HFFc6 (cell line): ENCODE measurements around the gene MDFIC2. TPM values are rescaled to one million over a fixed set of nuclear protein-coding genes. Genes with fewer than 3 reads are reported as not detected.
"Not testable (repeated sequence)": the region's sequence is repeated elsewhere in the genome, so short reads cannot be mapped to it uniquely, and the experiment has no call there.

Source experiments
- DNase-seq: peaks from one replicate; pipeline ENCODE4 v3.0.0-alpha.2; 2018
- H3K27ac Mint-ChIP-seq: 2 replicates; pipeline ENCODE4 v1.8.0; 2020; ENCODE audit warnings: mild to moderate bottlenecking, mixed read lengths
- H3K27me3 Mint-ChIP-seq: 2 replicates; pipeline ENCODE4 v1.8.0; 2021; ENCODE audit warnings: mild to moderate bottlenecking, moderate library complexity, mixed read lengths; ENCODE audit not compliant: insufficient read depth
- H3K36me3 Mint-ChIP-seq: 2 replicates; pipeline ENCODE4 v1.8.0; 2021; ENCODE audit warnings: low read depth, mixed read lengths
- H3K4me1 Mint-ChIP-seq: 2 replicates; pipeline ENCODE4 v1.8.0; 2020; ENCODE audit warnings: low read depth, mixed read lengths
- H3K4me3 Mint-ChIP-seq: 2 replicates; pipeline ENCODE4 v1.8.0; 2020; ENCODE audit warnings: mild to moderate bottlenecking, moderate library complexity, mixed read lengths
- H3K9me3 Mint-ChIP-seq: 2 replicates; pipeline ENCODE4 v1.8.0; 2020; ENCODE audit warnings: mild to moderate bottlenecking, mixed read lengths
- total RNA-seq, 6 experiments: library from RNA; stranded (reverse); fragmentation: NEBNext Ultra II Directional; extraction: Animal tissue kit (Norgen Biotek cat#: 25700); gene quantifications; 2 replicates in 1 of 6; 3 replicates in 5 of 6; pipeline ENCODE4 v1.2.3, GENCODE V29; 2021
- TF ChIP-seq, protein P1 (sequence below): fragments of 200-600 bp; sonication (generic); IDR thresholded peaks from 2 replicates; pipeline ENCODE4 v1.5.0; 2021; ENCODE audit warnings: antibody characterized with exemption, mild to moderate bottlenecking

Gene MDFIC2
- total RNA-seq, 6 experiments from 2014 or later: not detected

DNA sequence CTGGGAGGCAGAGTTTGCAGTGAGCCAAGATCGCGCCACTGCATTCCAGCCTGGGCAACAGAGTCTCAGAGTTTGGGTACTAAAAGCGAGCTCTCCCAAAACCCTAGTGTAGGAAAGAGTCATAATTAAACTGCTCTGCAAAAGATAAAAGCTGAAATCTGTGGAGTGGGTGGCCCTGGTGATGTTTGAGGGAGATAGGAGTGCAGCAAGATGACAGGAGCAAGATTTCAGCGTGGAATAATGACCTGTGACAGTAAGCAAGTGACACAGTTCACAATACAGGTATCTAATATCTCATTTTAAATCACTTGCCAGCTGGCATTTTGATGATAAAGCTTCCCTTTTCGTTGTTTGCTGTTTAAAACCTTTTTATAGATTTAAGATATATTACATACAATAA, 79.3 kb downstream of the MDFIC2 start:
- no peak overlapping the region for H3K4me3 Mint-ChIP-seq
- no peak for DNase-seq
- H3K4me1 Mint-ChIP-seq: no peaks in the 10 kb centered on the region
- H3K36me3 Mint-ChIP-seq: peaks cover 5% of the 10 kb centered on the region; the same call in 1 of the 2 replicates
- no peaks in the 10 kb centered on the region for H3K27me3 Mint-ChIP-seq
- no peak overlapping the region for H3K27ac Mint-ChIP-seq
- H3K9me3 Mint-ChIP-seq: peaks cover 30% of the 10 kb centered on the region
- TF ChIP-seq, protein P1, sequence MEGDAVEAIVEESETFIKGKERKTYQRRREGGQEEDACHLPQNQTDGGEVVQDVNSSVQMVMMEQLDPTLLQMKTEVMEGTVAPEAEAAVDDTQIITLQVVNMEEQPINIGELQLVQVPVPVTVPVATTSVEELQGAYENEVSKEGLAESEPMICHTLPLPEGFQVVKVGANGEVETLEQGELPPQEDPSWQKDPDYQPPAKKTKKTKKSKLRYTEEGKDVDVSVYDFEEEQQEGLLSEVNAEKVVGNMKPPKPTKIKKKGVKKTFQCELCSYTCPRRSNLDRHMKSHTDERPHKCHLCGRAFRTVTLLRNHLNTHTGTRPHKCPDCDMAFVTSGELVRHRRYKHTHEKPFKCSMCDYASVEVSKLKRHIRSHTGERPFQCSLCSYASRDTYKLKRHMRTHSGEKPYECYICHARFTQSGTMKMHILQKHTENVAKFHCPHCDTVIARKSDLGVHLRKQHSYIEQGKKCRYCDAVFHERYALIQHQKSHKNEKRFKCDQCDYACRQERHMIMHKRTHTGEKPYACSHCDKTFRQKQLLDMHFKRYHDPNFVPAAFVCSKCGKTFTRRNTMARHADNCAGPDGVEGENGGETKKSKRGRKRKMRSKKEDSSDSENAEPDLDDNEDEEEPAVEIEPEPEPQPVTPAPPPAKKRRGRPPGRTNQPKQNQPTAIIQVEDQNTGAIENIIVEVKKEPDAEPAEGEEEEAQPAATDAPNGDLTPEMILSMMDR: no peak

DNA sequence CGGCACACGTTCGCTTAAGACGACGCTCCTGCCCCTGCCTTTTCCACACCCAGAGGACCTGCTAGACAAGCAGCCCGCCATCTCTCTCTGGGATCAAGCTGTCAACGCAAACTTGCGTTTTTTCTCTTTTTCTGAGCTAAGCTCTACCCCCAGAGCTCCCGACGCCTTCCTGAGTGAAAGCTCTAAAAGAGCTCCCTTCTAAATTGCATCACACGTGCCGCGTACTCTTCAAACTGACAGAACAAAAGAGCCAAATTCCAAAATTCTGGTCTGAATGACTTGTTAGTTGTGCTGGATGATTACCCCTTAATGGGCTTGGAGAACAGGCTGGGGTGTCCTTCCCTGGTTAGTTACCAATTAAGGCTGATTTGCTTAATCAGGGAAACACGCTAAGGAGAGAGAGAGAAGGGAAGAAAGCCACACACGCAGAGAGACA, 81.2 kb downstream of the MDFIC2 start:
- Mint-ChIP-seq H3K36me3 (peaks cover 5% of the 10 kb centered on the region; the same call in 1 of the 2 replicates), H3K4me1 (no peaks in the 10 kb centered on the region), H3K9me3 (peaks cover 37% of the 10 kb centered on the region), H3K27me3 (no peaks in the 10 kb centered on the region), H3K27ac (no peak overlapping the region), H3K4me3 (no peak overlapping the region)
- no peak for DNase-seq
- TF ChIP-seq, protein P1: no peak

DNA sequence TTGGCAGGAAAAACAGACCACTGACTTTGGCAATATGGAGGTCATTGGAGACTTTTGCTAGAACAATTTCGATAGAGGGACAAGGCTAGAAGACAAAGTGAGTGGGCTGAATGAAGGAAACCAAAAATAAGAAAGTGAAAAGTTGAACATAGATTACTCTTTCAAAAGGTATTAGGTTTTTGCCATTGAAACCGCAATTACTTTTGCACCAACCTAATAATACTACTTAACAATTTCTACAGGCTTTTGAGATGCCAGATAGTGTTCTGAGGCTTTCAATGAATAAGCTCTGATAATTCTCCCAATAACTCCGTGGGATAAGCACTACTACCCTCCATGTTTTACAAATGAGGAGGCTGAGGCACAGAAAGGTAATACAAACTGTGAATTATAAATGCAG, 85.0 kb downstream of the MDFIC2 start:
- no peaks in the 10 kb centered on the region for H3K4me1 Mint-ChIP-seq

DNA sequence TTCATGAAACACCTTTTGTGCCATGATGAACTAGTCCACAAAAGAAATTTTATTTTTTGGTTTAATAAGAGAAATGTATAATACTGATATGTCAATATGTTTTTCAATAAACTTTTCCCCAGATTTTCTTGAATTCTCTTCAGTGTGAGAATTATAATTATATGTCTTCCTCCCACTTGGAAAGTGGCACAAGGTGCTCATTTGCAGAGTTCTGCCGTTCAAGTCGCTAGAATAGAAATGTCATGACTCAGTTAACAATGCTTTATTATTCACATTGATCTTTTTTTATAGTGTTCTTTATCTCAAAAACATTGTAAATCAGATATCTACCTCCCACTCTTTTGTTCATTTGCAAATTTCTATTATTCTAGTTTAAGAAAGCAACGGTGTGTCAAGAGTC, 87.3 kb downstream of the MDFIC2 start:
- TF ChIP-seq, protein P1: no peak
- H3K36me3 Mint-ChIP-seq: no peaks in the 10 kb centered on the region
- no peaks in the 10 kb centered on the region for H3K27me3 Mint-ChIP-seq
- H3K9me3 Mint-ChIP-seq: peaks cover 29% of the 10 kb centered on the region
- H3K4me1 Mint-ChIP-seq: no peaks in the 10 kb centered on the region
- no peak for DNase-seq
- H3K4me3 Mint-ChIP-seq: no peak overlapping the region
- H3K27ac Mint-ChIP-seq: no peak overlapping the region

More for the DNA sequence above, 85.0 kb downstream of the MDFIC2 start:
- Mint-ChIP-seq H3K27me3 (no peaks in the 10 kb centered on the region), H3K9me3 (peaks cover 43% of the 10 kb centered on the region), H3K4me3 (no peak overlapping the region), H3K36me3 (peaks cover 5% of the 10 kb centered on the region; the same call in 1 of the 2 replicates), H3K27ac (no peak overlapping the region)
- TF ChIP-seq, protein P1: no peak
- no peak for DNase-seq

DNA sequence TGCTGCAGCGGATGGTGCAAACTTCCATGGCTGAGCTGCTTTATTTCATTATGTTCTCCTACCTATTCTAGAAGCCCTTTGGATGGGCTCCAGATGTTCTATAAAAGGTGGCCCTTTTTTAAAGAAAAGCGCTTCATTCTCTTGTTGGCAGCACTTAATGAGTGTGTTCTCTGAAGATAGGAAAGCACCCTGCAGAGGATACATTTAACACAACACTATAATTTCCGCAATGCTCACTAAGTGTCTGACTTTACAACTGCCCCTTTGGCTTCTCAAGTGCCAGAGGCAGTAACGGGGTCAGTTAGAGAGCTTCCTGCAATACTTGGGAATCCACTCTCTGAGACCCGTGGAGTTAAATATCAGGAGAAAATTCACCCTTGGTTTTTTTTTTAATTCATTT, 88.1 kb downstream of the MDFIC2 start:
- Mint-ChIP-seq H3K4me1 (no peaks in the 10 kb centered on the region), H3K27ac (no peak overlapping the region), H3K4me3 (no peak overlapping the region), H3K9me3 (peaks cover 29% of the 10 kb centered on the region), H3K27me3 (no peaks in the 10 kb centered on the region), H3K36me3 (no peaks in the 10 kb centered on the region)
- no peak for DNase-seq
- TF ChIP-seq, protein P1: no peak

DNA sequence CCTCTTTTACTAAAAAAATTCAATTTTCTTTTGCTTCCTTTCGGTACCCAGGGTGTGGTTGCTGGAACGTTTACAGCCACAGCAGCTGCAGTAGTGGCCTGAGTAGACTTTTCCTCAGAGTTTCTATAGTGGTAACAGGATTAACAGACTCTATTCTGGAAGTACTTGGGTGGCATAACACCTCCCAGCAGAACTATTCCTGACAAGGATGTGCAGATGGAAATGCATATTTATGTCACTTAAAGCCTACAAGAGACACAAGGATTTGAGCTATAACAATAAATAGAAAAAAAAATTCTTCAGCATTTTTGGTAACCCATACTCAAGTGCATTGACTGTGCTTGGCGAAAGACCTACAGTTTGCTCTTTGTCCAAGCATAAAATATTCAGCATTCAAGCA, 94.0 kb downstream of the MDFIC2 start:
- H3K4me1 Mint-ChIP-seq: no peaks in the 10 kb centered on the region
- DNase-seq: no peak
- no peaks in the 10 kb centered on the region for H3K27me3 Mint-ChIP-seq
- H3K36me3 Mint-ChIP-seq: no peaks in the 10 kb centered on the region
- peaks cover 19% of the 10 kb centered on the region for H3K9me3 Mint-ChIP-seq
- TF ChIP-seq, protein P1: no peak
- no peak overlapping the region for H3K4me3 Mint-ChIP-seq
- no peak overlapping the region for H3K27ac Mint-ChIP-seq

DNA sequence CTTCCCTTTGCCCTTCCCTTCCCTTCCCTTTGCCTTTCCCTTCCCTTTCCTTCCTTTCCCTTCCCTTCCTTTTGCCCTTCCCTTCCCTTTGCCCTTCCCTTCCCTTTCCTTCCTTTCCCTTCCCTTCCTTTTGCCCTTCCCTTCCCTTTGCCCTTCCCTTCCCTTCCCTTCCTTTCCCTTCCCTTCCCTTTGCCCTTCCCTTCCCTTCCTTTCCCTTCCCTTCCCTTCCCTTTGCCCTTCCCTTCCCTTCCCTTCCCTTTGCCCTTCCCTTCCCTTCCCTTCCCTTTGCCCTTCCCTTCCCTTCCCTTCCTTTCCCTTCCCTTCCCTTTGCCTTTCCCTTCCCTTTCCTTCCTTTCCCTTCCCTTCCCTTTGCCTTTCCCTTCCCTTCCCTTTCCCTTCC, 101.2 kb downstream of the MDFIC2 start:
- not testable (repeated sequence) for H3K4me1 Mint-ChIP-seq, H3K4me3 Mint-ChIP-seq, DNase-seq, H3K36me3 Mint-ChIP-seq, H3K27me3 Mint-ChIP-seq, H3K27ac Mint-ChIP-seq
- H3K9me3 Mint-ChIP-seq: peaks cover 19% of the 10 kb centered on the region
